Activated CD4-positive, CD25-positive, alpha-beta regulatory T cell treated with anti-CD3 and anti-CD28 coated beads, Interleukin-2, amount 50 U/mL, for 16 hours (primary cell): Measurements from ENCODE around the gene DPEP1.
"Not testable (repeated sequence)": the region's sequence is repeated elsewhere in the genome, so short reads cannot be mapped to it uniquely, and the experiment has no call there.

ENCODE experiments used
- DNase-seq: peaks from one replicate; pipeline ENCODE4 v3.0.0-alpha.2; 2020; ENCODE audit warnings: low read depth, low spot score

Gene DPEP1

DNA sequence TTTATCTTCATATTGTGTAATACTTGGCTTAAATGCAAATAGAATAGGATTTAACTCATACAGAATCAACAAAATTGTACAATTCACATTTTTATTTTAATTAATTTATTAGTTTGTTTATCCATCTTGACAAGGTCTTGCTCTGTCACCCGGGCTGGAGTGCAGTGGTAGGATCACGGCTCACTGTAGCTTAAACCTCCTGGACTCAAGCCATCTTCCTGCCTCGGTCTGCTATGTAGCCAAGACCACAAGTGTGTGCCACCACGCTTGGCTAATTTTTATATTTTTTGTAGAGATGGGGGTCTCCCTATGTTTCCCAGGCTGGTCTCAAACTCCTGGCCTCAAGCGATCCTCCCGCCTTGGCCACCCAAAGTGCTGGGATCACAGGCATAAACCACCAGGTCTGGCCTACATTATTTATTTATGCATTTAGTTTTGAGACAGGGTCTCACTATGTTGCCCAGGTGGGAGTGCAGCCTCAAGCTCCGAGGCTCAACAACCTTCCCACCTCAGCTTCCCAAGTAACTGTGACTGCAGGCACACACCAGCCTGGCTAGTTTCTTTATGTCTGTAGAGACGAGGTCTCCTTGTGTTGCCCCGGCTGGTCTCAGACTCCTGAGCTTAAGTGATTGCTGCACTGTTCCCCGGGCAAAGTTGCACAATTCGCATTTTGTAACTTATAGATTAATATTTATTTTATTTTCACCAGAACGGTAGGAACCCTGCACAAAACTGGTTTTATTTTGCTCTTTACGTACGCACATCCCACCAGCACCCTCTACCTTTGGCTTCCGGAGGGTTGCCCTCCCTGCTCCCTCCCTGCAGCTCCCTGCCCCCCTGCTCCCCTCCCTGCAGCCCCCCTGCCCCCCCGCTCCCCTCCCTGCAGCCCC, 4.9 kb downstream of the DPEP1 start:
- no peak for DNase-seq

DNA sequence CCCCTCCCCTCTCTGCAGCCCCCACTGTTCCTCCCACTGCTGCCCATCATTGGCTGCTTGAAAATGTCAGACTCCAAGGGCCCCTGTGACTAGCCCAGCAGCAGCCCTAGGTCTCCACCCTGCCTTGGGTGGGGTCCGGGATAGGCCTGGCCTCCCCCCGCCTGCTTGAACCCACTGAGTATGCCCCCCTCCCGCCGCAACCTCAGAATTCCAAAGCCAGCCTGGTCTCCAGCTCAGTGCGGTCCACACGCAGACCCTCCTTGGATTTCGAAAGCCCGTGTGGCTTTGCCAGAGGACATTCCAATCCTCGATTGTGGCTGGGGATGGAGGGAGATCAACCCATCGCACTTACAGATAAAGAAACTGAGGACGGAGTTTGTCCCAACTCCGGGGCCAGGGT, 6.4 kb downstream of the DPEP1 start:
- no peak for DNase-seq

DNA sequence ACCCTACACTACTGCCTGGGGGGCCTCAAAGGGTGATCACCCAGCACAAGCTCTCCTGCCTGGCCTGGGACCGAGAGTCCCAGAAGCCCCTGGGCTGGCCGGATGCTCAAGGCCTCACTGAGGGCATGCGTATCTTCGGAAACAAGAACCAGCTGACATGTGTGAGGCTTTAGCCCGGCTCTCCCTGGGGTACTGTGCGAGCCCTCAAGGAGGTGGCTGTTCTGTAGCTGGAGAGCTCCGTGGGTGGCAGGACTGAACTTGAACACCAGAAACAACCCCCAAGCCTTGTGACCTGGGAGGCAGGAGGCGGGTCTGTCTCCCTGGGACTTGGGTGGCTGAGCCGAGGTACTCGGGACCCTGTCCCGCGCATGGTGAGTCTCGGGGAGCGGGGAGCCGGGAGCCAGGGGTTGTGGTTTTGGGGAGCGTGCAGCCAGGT, 7.0 kb downstream of the DPEP1 start:
- DNase-seq, result no peak

DNA sequence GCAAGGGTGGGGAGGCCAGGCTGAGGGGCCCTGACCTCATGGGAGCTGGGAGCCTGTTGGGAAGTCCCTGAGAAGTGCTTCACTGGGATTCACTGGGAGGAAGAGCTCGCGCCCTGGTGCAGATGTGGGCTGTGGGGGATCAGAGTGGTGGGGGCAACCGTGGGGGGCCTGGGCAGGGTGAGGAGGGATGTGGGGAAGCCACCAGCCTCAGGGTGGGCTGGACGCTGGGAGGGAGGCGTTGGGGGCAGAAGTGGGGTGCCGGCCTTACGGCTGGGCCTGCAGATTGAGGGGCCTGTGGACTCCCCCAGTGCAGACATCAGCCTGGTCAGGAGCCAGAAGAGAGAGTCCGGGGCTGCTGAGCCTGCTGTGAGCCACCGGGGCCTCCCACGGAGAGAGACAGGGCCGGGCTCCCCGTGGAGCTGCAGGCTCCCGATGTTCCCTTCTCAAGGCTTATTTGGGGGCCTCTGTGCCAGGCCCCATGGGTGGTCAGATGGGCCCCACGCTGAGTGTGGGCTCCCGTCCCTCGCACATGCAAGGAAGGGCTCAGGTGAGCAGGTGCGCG, 7.8 kb downstream of the DPEP1 start:
- DNase-seq, result no peak

DNA sequence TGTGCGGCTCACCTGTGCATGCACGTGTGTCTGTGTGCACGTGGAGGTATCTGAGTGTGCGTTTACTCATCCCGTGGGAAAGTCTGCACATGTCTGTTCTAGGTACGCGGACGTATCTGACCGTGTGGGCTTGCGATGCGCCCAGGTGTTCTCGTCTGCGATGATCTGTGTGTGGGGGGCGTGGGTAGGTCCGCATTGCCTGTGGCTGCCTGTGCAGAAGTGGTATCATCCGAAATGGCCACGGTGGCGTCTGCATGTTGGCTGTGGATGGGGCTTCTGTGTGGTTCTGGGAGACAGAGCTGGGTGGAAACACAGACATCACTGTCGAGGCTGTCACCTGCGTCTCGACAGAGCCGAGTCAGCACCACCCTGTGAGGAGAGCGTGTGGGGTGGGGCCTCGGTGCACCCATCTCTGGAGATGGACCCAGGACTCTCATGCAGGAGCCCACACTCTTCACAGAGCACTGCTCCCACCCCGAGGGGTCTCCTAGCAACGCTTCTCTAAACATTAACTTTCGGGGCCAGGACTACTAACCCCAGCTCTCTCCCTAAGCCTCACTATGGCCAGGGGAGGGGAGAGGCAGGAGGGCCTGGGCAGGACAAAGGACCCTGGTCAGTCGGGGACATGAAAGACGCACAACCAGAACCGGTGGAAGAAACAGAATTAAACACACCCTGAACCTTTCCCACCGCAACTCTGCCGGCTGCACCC, 8.4 kb downstream of the DPEP1 start:
- DNase-seq, result no peak

DNA sequence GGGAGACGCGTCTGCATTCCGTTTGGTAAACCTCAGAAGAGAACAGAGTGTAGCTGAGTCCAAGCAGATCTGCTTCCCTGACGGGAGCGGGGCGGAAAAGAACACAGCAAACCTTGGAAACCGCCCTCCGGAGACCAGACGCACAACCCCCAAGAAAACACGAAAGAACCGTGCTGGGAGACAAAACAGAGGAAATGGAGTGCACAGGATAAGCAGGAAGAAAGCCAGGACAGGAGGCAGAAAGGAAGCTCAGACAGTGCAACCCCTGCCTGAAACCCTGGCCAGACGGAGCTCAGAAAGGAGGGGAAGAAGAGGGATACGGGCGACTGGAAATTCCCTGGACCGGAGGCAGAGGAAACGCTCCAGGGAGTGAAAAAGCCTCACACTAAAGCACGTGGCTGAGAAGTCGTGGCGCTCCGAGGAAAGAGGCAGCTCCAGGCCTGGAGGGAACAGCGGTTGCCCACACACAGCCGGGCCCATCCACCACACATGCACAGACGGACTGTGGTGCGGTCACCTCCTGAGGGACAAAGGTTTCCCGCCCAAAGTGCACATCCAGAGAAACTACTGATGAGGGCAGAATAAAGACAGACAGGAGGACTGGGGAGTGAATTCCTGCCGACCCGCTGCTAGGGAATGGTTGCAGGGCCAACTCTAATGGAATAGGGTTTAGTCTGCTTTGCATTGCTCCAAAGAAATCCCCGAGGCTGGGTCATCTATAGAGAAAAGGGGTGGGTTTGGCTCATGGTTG, 10.2 kb downstream of the DPEP1 start:
- no peak for DNase-seq

DNA sequence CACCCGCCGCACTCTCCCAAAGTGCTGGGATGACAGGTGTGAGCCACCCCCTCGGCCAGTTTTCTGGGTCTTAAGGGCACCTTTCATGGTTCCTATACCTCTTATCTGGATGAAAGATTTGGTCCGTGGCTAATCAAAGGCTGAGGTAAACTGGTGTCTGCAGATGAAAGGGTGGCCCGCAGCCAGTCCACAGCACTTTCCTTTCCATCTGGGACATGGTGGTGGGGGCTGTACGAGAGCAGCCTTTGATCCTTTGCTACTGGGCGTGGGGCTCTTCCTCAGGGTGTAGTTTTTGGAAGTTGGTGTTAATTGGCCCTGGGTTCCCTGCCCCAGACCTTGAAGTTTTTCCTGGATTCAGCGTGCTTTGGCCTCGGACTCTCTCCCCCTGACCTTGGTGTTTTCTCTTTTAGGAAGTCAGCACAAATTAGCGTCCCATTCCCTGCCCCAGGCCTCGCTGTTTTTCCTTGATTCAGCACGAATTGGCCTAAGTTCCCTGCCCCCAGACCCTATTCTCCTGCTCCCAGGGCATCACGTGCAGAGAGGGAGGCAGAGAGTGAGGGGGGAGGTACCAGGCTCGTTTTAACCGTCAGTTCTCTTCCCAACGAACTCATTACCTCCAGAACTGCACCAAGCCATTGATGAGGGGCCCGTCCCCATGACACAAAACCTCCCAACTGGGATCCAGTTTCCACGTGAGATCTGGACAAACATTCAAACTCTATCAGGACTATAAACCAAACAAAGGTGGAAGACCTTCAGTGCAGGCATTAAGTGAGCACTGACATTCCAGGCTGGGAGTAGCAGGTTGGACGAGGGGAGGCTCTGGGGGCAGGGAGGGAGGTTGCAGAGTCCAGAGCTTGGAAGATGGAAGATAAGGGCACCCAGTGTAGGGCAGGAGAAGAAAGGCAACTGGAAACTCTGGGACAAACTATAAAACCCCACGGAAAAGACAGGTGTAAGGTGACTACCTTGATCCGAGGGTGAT, 11.6 kb downstream of the DPEP1 start:
- DNase-seq, result no peak

DNA sequence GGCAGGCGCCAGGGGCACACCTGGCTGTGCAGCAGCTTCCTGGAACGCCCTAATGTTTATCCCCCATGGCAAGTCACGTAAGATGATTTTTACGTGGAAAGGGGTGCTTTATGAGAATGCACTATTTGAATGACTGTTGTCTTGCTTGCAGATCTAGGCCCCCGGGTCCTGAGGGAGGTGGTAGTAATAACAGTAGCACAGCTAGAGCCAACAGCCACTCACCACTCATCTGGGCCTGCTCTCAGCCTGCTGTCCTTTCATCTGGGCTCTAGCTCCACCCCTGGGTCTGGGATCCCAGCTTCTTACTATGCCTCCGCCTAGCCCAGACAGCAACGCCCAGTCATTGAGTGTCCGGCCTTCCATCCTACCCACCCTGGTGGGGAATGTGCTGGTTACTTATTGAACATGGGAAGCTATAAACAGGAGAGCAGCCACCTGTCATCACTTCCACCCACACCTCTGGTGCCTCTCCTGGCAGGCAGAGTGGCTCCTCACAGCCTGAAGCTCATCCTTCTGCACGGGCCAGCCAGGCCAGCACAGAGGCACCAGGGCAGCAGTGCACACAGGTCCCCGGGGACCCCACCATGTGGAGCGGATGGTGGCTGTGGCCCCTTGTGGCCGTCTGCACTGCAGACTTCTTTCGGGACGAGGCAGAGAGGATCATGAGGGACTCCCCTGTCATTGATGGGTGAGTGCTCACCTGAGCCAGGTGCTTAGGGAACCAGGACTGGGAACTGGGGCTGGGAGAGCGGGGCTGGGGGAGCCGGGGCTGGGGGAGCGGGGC, 16.6 kb downstream of the DPEP1 start:
- no peak for DNase-seq

DNA sequence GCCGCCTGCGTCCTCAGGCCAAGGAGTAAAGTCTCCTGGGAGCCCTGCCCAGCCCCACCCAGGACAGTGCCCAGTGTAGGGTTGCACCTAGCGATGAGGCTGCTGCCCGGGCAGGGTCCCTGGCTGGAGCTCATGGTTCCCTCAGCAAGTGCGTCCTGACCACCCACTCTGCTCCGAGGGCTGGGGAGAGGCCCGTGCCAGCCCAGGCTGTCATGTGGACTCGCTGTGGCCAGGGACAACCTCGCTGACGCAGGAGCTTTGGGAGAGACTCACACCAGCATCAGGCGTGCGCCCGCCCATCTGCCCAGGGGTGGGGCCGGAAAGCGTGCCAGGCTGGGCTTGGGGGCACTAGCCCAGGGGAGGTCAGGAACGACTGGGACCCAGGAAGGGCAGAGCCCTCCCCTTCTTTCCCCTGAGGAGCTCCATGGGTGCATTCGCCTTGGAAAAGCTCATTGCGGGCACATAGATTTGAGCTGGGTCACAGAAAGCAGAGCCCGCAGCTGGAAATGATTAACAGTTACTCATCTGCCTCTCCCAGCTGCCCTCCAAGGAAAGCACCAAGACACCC, 19.7 kb downstream of the DPEP1 start:
- no peak for DNase-seq

DNA sequence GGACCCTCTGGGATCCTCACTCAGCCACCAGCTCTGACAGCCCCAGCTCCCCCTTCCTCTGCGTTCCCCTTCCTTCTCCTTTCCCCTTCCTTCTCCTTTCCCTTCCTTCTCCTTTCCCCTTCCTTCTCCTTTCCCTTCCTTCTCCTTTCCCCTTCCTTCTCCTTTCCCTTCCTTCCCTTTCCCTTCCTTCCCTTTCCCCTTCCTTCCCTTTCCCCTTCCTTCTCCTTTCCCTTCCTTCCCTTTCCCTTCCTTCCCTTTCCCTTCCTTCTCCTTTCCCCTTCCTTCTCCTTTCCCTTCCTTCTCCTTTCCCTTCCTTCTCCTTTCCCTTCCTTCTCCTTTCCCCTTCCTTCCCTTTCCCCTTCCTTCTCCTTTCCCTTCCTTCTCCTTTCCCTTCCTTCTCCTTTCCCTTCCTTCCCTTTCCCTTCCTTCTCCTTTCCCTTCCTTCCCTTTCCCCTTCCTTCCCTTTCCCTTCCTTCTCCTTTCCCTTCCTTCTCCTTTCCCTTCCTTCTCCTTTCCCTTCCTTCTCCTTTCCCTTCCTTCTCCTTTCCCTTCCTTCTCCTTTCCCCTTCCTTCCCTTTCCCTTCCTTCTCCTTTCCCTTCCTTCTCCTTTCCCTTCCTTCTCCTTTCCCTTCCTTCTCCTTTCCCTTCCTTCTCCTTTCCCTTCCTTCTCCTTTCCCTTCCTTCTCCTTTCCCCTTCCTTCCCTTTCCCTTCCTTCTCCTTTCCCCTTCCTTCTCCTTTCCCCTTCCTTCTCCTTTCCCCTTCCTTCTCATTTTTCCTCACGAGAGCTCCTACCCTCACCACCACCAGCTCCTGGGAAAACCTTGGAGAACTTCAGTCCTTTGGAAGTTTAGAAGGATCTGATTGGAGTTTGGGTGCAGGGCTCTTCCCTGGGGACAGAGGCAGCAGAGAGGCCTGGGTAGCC, 21.3 kb downstream of the DPEP1 start:
- DNase-seq, result not testable (repeated sequence)

DNA sequence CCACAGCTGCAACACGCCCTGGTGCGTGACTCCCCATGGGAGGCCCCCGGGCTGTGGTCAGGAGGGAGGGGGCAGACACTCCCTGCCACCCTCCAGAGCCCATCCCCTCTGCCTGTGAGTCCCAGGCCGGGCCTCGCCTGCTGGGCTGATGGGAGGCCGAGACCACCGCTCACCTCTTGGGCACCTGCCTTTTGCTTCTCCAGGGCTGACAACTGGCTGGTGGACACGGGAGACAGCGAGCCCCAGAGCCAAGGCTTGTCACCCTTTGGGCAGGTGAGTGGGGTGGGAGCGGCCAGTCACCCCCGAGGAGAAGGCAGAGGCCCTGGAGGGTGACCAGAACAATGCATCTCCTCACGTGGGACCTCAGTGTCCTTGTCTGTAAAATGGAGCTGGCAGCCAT, 23.2 kb downstream of the DPEP1 start:
- no peak for DNase-seq

DNA sequence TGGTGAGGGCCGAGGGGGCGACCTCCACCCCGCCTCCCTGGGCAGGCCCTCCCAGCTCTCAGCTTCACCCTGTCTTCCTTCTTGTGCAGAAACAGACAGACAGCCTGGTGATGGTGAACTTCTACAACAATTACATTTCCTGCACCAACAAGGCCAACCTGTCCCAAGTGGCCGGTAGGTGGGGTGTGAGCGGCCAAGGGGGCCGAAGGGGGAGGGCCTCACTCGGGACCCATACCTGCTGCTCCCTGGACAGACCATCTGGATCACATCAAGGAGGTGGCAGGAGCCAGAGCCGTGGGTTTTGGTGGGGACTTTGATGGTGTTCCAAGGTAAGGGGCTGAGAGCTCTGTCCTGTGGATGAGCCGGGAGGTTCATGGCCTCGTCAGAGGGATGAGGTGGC, 23.9 kb downstream of the DPEP1 start:
- no peak for DNase-seq

DNA sequence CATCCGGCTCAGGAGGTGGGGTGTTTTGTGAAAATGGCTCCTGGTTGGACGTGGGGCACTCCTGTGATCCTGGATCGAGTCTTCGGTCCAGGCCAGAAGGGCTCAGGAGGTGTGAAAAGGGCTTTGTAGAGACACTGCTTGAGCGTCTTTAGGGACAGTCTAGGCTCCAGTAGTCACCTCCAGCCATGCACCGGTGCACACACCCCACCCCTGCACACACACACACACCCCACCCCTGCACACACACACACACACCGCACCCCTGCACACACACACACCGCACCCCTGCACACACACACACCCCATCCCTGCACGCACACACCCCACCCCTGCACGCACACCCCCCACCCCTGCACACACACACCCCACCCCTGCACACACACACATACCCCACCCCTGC, 25.0 kb downstream of the DPEP1 start:
- no peak for DNase-seq

DNA sequence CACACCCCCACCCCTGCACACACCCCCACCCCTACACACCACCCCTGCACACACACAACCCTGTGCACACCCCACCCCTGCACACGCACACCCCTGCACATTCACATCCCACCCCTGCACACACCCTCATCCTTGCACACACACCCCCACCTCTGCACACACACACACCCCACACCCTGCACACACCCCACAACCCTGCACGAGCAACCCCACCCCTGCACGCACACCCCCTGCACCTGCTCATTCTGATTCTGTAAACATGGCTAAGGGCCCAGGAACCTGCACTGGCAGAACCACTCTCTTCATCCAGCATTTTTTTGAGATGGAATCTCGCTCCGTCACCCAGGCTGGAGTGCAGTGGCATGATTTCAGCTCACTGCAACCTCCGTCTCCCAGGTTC, 25.9 kb downstream of the DPEP1 start:
- no peak for DNase-seq

DNA sequence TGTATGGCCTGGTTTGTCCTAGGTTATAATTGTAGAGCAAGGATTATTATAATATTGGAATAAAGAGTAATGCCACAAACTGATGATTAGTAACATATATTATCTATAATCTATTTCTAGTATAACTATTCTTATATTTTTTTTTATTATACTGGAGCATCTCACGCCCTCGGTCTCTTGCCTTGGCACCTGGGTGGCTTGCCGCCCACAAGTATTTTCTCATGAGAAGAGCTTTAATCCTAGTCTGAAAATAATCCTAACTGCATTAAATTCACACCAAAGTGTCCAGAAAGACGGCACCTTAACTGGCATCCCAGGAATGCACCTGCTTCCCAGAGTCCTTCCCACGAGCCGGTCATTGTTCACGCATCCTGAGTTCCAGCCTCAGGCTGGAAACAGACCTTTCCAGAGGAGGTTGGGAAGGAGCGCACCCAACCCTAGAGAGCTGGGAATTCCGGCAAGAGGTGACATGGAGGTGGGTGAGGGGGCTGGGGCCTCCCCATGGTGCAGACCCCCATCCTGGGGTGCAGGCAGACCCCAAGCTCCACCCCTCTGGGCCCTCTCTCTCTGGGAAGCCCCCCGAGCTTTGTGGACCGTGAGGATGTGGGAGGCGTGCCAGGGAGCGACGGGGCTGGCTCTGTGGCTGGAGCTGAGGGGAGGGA, 28.1 kb downstream of the DPEP1 start:
- DNase-seq, result no peak

DNA sequence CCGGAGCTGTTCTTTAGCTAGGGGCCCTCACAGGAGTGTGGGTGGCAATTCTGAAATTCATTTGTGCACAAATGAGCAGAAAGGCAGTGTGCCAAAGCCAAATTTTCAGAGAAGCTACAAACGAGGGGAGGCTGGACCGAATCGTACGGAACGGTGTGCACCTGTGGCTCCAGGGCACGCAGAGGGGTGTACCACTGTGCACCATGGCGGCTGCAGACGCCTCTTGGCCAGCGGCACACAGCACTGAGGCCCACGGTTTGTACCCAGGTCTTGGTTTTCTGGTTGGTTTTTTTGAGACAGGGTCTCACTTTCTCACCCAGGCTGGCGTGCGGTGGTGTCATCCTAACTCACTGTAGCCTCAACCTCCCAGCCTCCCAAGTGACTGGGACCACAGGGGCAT, 29.1 kb downstream of the DPEP1 start:
- no peak for DNase-seq

DNA sequence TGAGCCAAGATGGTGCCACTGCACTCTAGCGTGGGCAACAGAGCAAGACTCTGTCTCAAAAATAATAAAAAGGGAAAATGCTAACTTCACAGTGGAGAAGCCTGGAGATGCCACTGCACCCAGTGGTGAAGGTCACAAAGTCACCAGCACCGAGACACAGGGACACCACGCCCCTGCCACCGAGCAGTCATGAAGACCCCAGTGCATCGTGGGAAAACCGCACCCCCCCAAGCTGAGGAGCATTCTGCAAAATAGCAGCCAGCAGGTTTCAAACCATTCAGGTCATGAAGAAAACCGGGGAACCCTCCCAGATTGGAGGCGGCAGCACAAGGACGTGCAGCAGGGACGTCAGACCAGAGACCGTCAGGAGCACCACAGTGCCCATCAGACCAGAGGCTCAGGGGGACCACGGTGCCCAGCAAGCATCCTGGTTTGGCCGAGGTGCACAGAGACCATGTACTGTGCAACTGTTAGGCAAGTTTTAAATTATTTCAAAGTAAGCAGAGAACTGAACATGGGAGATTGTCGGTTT, 30.4 kb downstream of the DPEP1 start:
- no peak for DNase-seq

DNA sequence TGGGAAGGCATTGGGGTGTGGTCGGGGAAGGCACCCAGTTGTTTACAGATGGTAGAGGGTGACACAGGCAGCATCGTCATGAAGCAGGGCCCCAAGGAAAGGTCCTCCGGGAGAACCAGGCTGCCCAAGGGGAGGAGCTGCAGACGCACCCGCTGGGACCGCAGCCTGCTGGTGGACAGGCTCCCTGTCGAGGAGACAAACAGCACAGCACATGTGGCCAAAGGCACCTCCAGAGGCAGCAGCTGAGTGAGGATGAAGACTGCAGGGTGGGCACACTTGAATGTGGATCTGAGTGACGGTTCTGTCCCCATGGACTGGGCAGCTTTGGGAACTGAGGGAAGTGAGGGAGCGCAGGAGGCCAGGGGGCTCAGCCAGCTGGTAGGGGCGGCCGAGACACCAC, 31.7 kb downstream of the DPEP1 start:
- no peak for DNase-seq
